Tibial nerve (tissue), 3 donors: ENCODE results near the gene CHRNA4.

Experiments used
- POLR2A ChIP-seq, 2 donors: fragments of 450-650 bp; IDR thresholded peaks; one replicate each; pipeline ENCODE4 v1.6.1; 2017; ENCODE audit warnings: antibody characterized with exemption in 2 of 2, mild to moderate bottlenecking in 2 of 2, moderate library complexity in 2 of 2
- TF ChIP-seq, protein P1 (sequence below), 5 experiments: fragments of 200-600 bp in 3 of 5; fragments of 450-650 bp in 2 of 5; sonication (generic) in 3 of 5; IDR thresholded peaks; one replicate each; pipeline ENCODE4 v1.5.1; 2016 to 2019; ENCODE audit warnings: antibody characterized with exemption in 5 of 5, mild to moderate bottlenecking in 3 of 5, moderate library complexity in 2 of 5

DNA sequence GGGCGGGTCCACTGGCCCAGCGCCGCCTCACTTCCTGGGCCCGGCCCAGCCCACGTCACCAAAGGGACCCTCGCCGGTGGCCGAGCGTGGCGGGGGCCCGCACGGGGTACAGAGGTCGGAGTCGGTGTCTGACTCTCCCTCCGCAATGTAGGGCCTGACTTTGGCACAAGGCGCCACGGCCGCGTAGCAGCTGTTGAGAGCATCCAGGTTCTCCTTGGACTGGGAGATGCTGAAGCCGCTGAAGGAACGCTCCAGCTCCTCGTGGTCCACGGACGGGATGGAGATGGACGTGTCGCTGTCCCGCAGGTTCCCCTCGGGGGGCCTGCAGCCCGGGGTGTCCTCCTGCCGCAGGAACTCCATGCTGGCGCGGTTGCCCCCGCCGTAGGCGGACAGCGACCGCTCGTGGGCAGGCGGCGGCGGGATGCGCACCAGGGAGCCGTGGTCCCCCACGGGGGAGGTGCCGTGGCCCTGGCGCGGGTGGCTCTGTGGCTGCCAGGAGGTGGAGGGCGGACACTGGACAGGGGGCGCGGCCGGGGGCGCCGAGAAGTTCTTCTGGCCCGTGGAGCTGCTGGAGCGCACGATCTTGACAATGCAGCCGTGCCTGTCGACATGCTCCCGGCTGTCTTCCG is 45.6 kb upstream of the CHRNA4 start:
- TF ChIP-seq, protein P1, sequence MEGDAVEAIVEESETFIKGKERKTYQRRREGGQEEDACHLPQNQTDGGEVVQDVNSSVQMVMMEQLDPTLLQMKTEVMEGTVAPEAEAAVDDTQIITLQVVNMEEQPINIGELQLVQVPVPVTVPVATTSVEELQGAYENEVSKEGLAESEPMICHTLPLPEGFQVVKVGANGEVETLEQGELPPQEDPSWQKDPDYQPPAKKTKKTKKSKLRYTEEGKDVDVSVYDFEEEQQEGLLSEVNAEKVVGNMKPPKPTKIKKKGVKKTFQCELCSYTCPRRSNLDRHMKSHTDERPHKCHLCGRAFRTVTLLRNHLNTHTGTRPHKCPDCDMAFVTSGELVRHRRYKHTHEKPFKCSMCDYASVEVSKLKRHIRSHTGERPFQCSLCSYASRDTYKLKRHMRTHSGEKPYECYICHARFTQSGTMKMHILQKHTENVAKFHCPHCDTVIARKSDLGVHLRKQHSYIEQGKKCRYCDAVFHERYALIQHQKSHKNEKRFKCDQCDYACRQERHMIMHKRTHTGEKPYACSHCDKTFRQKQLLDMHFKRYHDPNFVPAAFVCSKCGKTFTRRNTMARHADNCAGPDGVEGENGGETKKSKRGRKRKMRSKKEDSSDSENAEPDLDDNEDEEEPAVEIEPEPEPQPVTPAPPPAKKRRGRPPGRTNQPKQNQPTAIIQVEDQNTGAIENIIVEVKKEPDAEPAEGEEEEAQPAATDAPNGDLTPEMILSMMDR (IDR thresholded peaks at IDR 0.05): no peak
- TF ChIP-seq POLR2A (IDR thresholded peaks at IDR 0.05): no peak
